ENCODE results near the gene ZNF490.
A peak's percentile ranks its signal among the peaks of the same experiment; 100 is the strongest.
"Not testable (repeated sequence)": the region's sequence is repeated elsewhere in the genome, so short reads cannot be mapped to it uniquely, and the experiment has no call there.

ZNF490 gene

GRCh38 chr19:12610540-12611360 lies at the start of gene ZNF490, which contains the start of gene ZNF791:
TSS of gene ZNF490 (minus strand) at chr19:12610813. CDS start at chr19:12610680, 133 bp downstream.
TSS of gene ZNF791 (plus strand) at chr19:12610920. CDS start at chr19:12611080, 160 bp downstream.
- peak within 1 kb of the TSS; percentile 99 for H3K9ac ChIP-seq (ENCODE audit: low read length)
- peaks cover 32% of the 10 kb centered on the region for H3K36me3 ChIP-seq (ENCODE audit: control insufficient read depth, insufficient read depth, low read length, severe bottlenecking)
- H3K4me3 ChIP-seq (ENCODE audit: low read length) = peak within 1 kb of the TSS; percentile 91

GRCh38 chr19:12657966-12658365 lies 47.4 kb upstream of the ZNF490 start:
- Histone ChIP-seq H3K9ac (ENCODE audit: low read length) (no peak overlapping the region), H3K4me1 (ENCODE audit: control insufficient read depth, insufficient read depth, low read length) (no peaks in the 10 kb centered on the region), H3K36me3 (ENCODE audit: control insufficient read depth, insufficient read depth, low read length, severe bottlenecking) (peaks cover 56% of the 10 kb centered on the region), H3K4me3 (ENCODE audit: low read length) (no peak overlapping the region), H3K27me3 (replicated peaks; ENCODE audit: control insufficient read depth, insufficient read depth, low read length) (no peaks in the 10 kb centered on the region), H3K9me3 (ENCODE audit: control insufficient read depth, low read length) (no peaks in the 10 kb centered on the region)
- no peak for DNase-seq (ENCODE audit: low read depth)

More at GRCh38 chr19:12610540-12611360, at the start of gene ZNF490, which contains the start of gene ZNF791:
- Histone ChIP-seq H3K9me3 (ENCODE audit: control insufficient read depth, low read length) (no peaks in the 10 kb centered on the region), H3K27me3 (replicated peaks; ENCODE audit: control insufficient read depth, insufficient read depth, low read length) (no peaks in the 10 kb centered on the region), H3K4me1 (ENCODE audit: control insufficient read depth, insufficient read depth, low read length) (peaks cover 13% of the 10 kb centered on the region)
- peak; percentile 100 for DNase-seq (ENCODE audit: low read depth)

GRCh38 chr19:12656899-12657571 lies 46.4 kb upstream of the ZNF490 start:
- Histone ChIP-seq H3K27me3 (replicated peaks; ENCODE audit: control insufficient read depth, insufficient read depth, low read length) (no peaks in the 10 kb centered on the region), H3K9me3 (ENCODE audit: control insufficient read depth, low read length) (no peaks in the 10 kb centered on the region), H3K4me1 (ENCODE audit: control insufficient read depth, insufficient read depth, low read length) (no peaks in the 10 kb centered on the region), H3K4me3 (ENCODE audit: low read length) (no peak overlapping the region), H3K36me3 (ENCODE audit: control insufficient read depth, insufficient read depth, low read length, severe bottlenecking) (peaks cover 53% of the 10 kb centered on the region), H3K9ac (ENCODE audit: low read length) (no peak overlapping the region)
- no peak for DNase-seq (ENCODE audit: low read depth)

GRCh38 chr19:12655546-12655945 lies 44.9 kb upstream of the ZNF490 start:
- no peak overlapping the region for H3K9ac ChIP-seq (ENCODE audit: low read length)
- peaks cover 52% of the 10 kb centered on the region for H3K36me3 ChIP-seq (ENCODE audit: control insufficient read depth, insufficient read depth, low read length, severe bottlenecking)
- H3K9me3 ChIP-seq (ENCODE audit: control insufficient read depth, low read length) = no peaks in the 10 kb centered on the region
- no peak overlapping the region for H3K4me3 ChIP-seq (ENCODE audit: low read length)
- no peaks in the 10 kb centered on the region for H3K27me3 ChIP-seq (replicated peaks; ENCODE audit: control insufficient read depth, insufficient read depth, low read length)
- H3K4me1 ChIP-seq (ENCODE audit: control insufficient read depth, insufficient read depth, low read length) = no peaks in the 10 kb centered on the region
- DNase-seq (ENCODE audit: low read depth) = no peak

GRCh38 chr19:12652219-12652618 lies 41.6 kb upstream of the ZNF490 start:
- Histone ChIP-seq H3K4me1 (ENCODE audit: control insufficient read depth, insufficient read depth, low read length) (peaks cover 6% of the 10 kb centered on the region), H3K9me3 (ENCODE audit: control insufficient read depth, low read length) (no peaks in the 10 kb centered on the region), H3K36me3 (ENCODE audit: control insufficient read depth, insufficient read depth, low read length, severe bottlenecking) (peaks cover 33% of the 10 kb centered on the region), H3K27me3 (replicated peaks; ENCODE audit: control insufficient read depth, insufficient read depth, low read length) (no peaks in the 10 kb centered on the region), H3K9ac (ENCODE audit: low read length) (no peak overlapping the region), H3K4me3 (ENCODE audit: low read length) (no peak overlapping the region)
- no peak for DNase-seq (ENCODE audit: low read depth)

- H3K9ac ChIP-seq (ENCODE audit: low read length) = no peak overlapping the region
- peaks cover 6% of the 10 kb centered on the region for H3K4me1 ChIP-seq (ENCODE audit: control insufficient read depth, insufficient read depth, low read length)
- H3K27me3 ChIP-seq (replicated peaks; ENCODE audit: control insufficient read depth, insufficient read depth, low read length) = no peaks in the 10 kb centered on the region
- peaks cover 16% of the 10 kb centered on the region for H3K36me3 ChIP-seq (ENCODE audit: control insufficient read depth, insufficient read depth, low read length, severe bottlenecking)
- DNase-seq (ENCODE audit: low read depth) = no peak
- no peaks in the 10 kb centered on the region for H3K9me3 ChIP-seq (ENCODE audit: control insufficient read depth, low read length)
- no peak overlapping the region for H3K4me3 ChIP-seq (ENCODE audit: low read length)
Measured at GRCh38 chr19:12649941-12650340, 39.3 kb upstream of the ZNF490 start.

GRCh38 chr19:12648088-12648487 lies 37.5 kb upstream of the ZNF490 start:
- Histone ChIP-seq H3K27me3 (replicated peaks; ENCODE audit: control insufficient read depth, insufficient read depth, low read length) (no peaks in the 10 kb centered on the region), H3K9me3 (ENCODE audit: control insufficient read depth, low read length) (no peaks in the 10 kb centered on the region), H3K4me1 (ENCODE audit: control insufficient read depth, insufficient read depth, low read length) (peaks cover 6% of the 10 kb centered on the region), H3K9ac (ENCODE audit: low read length) (no peak overlapping the region), H3K36me3 (ENCODE audit: control insufficient read depth, insufficient read depth, low read length, severe bottlenecking) (peaks cover 12% of the 10 kb centered on the region), H3K4me3 (ENCODE audit: low read length) (no peak overlapping the region)
- no peak for DNase-seq (ENCODE audit: low read depth)

- peak; percentile 69 for DNase-seq (ENCODE audit: low read depth)
- peaks cover 6% of the 10 kb centered on the region for H3K4me1 ChIP-seq (ENCODE audit: control insufficient read depth, insufficient read depth, low read length)
- H3K9me3 ChIP-seq (ENCODE audit: control insufficient read depth, low read length) = no peaks in the 10 kb centered on the region
Measured at GRCh38 chr19:12647490-12648071, 37.0 kb upstream of the ZNF490 start.

GRCh38 chr19:12647047-12647446 lies 36.4 kb upstream of the ZNF490 start:
- no peaks in the 10 kb centered on the region for H3K27me3 ChIP-seq (replicated peaks; ENCODE audit: control insufficient read depth, insufficient read depth, low read length)
- no peaks in the 10 kb centered on the region for H3K9me3 ChIP-seq (ENCODE audit: control insufficient read depth, low read length)
- DNase-seq (ENCODE audit: low read depth) = no peak
- H3K4me3 ChIP-seq (ENCODE audit: low read length) = no peak overlapping the region
- H3K9ac ChIP-seq (ENCODE audit: low read length) = no peak overlapping the region
- H3K36me3 ChIP-seq (ENCODE audit: control insufficient read depth, insufficient read depth, low read length, severe bottlenecking) = peaks cover 10% of the 10 kb centered on the region
- H3K4me1 ChIP-seq (ENCODE audit: control insufficient read depth, insufficient read depth, low read length) = peaks cover 6% of the 10 kb centered on the region

More at GRCh38 chr19:12647490-12648071, 37.0 kb upstream of the ZNF490 start:
- Histone ChIP-seq H3K9ac (ENCODE audit: low read length) (no peak overlapping the region), H3K27me3 (replicated peaks; ENCODE audit: control insufficient read depth, insufficient read depth, low read length) (no peaks in the 10 kb centered on the region), H3K36me3 (ENCODE audit: control insufficient read depth, insufficient read depth, low read length, severe bottlenecking) (peaks cover 12% of the 10 kb centered on the region), H3K4me3 (ENCODE audit: low read length) (no peak overlapping the region)

GRCh38 chr19:12646551-12646950 lies 35.9 kb upstream of the ZNF490 start:
- Histone ChIP-seq H3K27me3 (replicated peaks; ENCODE audit: control insufficient read depth, insufficient read depth, low read length) (no peaks in the 10 kb centered on the region), H3K9me3 (ENCODE audit: control insufficient read depth, low read length) (no peaks in the 10 kb centered on the region), H3K4me1 (ENCODE audit: control insufficient read depth, insufficient read depth, low read length) (peaks cover 6% of the 10 kb centered on the region), H3K9ac (ENCODE audit: low read length) (no peak overlapping the region), H3K4me3 (ENCODE audit: low read length) (no peak overlapping the region), H3K36me3 (ENCODE audit: control insufficient read depth, insufficient read depth, low read length, severe bottlenecking) (peaks cover 5% of the 10 kb centered on the region)
- DNase-seq (ENCODE audit: low read depth) = no peak

GRCh38 chr19:12643716-12644115 lies 33.1 kb upstream of the ZNF490 start:
- H3K9ac ChIP-seq (ENCODE audit: low read length); H3K27me3 ChIP-seq (replicated peaks; ENCODE audit: control insufficient read depth, insufficient read depth, low read length); H3K36me3 ChIP-seq (ENCODE audit: control insufficient read depth, insufficient read depth, low read length, severe bottlenecking); DNase-seq (ENCODE audit: low read depth); H3K9me3 ChIP-seq (ENCODE audit: control insufficient read depth, low read length); H3K4me3 ChIP-seq (ENCODE audit: low read length): not testable (repeated sequence)
- H3K4me1 ChIP-seq (ENCODE audit: control insufficient read depth, insufficient read depth, low read length) = peaks cover 11% of the 10 kb centered on the region

All from adipocyte (in vitro differentiated cells).